Measurements from ENCODE around the gene IL22RA1. TPM values are rescaled to one million over a fixed set of nuclear protein-coding genes. Genes with fewer than 3 reads are reported as not detected.

IL22RA1 gene
- total RNA-seq, 1 donor from 2014 or later = not detected

DNA sequence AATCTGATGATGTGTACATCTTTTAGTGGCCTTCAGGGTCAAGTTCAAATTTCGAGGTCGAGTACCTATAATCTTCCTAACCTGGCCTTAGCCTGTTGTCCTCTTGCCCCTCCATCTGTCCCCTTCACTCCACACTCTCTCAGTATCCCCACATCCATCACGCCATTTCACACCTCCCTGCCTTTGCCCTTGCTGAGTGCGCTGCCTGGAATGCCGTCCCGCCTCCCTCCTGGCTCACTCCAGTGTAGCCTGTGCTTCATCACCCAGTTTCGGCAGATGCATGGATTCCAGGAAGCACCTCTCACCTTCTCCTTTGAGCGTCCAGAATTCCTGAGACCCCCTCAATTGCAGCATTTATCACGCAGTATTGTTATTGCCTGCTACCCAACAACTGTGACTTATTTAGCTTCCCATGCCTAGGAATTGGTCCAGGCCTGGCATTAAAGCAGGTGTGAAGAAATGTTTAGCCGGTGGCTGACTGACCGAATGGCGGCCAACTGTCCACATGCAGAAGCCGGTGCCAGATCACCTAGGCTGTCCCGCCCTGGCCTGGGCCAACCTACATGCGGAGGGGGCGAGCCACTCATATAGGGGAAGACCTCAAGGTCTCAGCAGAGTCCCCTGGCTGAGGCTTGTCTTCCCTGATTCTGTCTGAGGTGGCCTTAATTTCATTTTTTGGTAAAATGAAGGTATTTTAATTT lies 65.5 kb downstream of the IL22RA1 start:
- no peak for DNase-seq (ENCODE audit: low read depth, low spot score)

DNA sequence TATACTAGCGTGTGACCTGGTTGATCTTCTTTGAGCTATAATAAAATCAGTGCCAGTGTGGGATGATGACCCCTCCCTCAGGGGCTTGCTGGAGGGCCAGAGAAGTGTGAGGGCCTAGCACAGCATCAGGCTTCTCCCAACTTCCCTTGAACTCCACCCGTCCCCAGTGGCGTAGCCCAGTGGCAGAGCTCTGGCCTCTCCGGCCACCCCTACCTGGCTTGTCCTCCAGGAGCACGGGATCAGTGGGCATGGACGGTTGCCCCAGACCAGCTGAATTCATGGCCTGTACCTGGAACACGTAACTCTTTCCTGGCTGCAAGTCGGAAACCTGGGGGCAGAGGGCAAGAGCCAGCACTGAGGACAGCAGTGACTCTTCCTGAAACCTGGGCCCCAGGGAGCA lies 67.0 kb downstream of the IL22RA1 start:
- DNase-seq (ENCODE audit: low read depth, low spot score) = no peak

DNA sequence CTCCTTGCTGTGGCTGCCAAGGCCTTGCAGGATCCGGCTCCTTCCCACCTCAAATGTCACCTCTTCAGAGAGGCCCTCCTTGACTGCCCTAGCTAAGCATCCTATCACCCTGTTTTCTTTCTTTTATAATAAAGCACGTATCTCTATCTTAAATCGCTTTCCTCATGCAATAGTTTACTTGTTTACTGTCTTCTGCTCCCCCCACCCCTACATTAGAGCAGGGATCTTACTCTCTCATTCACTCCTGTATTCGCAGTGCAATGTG lies 67.4 kb downstream of the IL22RA1 start:
- DNase-seq (ENCODE audit: low read depth, low spot score) = no peak

DNA sequence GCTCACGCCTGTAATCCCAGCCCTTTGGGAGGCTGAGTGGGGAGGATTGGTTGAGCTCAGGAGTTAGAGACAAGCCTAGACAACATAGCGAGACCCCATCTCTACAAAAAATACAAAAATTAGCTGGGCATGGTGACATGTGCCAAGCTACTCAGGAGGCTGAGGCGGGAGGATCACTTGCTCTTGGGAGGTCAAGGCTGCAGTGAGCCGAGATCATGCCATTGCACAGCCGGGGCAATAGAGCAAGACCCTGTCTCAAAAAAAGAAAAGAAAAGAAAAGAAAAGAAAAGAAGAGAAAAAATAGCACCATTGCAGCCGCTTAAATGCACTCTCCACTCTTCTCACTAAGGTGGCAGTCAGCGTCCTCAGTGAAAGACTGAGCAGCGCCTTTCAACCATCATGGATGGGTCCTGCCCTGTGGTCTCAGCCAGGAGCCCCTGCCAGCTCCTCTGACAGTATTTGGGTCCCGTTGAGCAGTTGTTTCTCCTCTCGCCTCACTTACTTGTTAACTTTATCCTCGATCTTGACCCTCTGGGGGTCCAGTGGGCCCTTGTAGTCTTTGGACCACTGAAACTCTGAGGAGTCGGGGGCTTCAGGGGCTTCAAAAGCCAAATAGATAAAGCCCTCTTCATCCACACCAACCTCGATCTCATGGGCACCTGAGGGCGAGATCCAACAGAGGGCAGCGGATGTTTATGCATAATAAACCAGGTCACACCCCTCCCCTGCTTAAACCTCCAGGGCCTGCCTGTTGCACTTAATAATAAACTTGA lies 67.9 kb downstream of the IL22RA1 start:
- DNase-seq (ENCODE audit: low read depth, low spot score) = no peak

DNA sequence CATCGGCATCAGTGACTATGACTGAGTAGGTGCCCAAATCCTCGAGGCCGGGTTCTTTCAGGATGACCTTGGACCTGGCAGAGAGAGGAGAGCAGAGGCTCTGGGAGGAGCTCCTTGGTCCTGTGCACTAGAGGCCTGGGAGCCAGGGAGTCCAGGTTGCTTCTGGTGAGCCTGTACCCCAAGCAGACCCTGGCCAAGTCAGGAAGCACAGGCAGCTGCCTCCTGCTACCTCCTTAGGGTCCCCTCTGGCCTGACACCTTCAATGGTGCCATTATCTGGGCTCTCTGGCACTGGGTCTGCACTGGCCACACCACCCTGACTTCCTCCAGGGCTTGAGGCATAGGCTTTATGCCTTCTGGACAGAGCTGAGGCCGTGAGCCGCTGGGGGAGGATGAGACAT lies 68.7 kb downstream of the IL22RA1 start:
- DNase-seq (ENCODE audit: low read depth, low spot score) = no peak

DNA sequence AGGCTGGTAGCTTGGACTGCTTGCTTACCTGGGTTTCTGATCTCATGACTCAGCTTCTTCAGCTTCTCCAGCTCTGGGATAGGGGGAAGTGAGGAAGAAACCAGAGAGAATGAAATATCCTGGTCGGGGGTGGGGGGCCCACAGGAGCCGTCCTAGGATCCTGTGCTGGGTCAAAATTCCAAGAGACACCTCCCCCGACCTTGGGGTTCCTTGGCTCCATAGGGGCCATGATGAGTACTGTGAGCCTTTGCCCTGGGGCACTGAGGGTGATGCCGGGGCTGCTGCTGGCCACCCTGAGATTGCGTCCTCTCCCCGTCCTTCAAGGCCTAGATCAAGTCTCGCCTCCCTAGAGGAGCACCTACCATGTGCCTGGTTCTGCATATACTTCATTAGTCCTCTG lies 71.0 kb downstream of the IL22RA1 start:
- DNase-seq (ENCODE audit: low read depth, low spot score) = no peak

DNA sequence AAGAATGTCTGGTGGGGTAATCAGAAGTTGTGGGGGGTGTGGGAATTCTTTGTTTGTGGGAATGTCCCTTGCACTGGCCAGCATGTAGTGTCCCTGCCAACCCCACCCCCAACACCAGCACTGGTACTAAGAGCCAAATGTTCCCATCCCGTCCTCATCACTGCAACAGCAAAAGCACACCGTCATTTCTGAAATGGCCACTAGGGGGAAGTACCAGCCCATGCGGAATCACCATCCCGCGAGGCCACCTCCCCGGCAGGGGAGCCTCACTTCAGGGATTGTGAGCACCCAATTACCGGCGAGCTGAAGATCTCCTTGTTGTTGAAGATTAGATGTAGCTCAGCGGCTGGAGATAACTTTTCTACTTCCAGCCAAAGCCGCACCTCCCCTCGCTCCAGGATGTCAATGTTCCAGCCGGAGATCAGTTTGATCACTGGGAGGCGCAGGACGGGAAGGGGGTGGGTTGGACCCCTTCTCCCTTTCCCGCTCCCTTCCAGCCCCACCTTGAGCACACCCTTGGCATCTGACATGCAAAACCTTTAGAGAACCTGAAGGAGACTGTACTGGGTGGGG lies 72.0 kb downstream of the IL22RA1 start:
- DNase-seq (ENCODE audit: low read depth, low spot score) = peak; percentile 30

DNA sequence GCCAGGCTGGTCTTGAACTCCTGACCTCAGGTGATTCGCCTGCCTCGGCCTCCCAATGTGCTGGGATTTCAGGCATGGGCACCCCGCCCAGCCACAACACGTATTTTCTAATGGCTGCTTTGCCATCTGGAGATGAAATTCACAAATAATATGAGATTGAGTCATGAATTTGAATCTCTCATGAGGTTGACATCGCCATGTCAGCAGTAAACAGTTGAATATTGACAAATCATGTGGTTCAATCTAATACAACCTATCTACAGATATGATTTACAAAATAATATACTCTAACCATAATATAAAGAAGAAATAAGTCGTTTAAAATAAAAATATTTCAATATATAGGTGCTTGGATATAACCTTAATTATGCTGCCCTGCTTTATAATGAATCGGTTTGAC lies 73.1 kb downstream of the IL22RA1 start:
- DNase-seq (ENCODE audit: low read depth, low spot score) = no peak

Other genes starting within 250 kb of the IL22RA1 start
- not detected in 2 replicates for gene CNR2, start 229.8 kb downstream of the IL22RA1 start, total RNA-seq
- gene PNRC2, start 183.3 kb downstream of the IL22RA1 start, total RNA-seq = 105 and 149 TPM in 2 replicates
- 91.4 and 139 TPM in 2 replicates for gene SRSF10, start 162.8 kb downstream of the IL22RA1 start, total RNA-seq
- 0.13 and 0.14 TPM in 2 replicates for gene MYOM3, start 31.0 kb downstream of the IL22RA1 start, total RNA-seq
- gene IFNLR1, start 44.1 kb upstream of the IL22RA1 start, total RNA-seq = not detected in 2 replicates
- not detected in 2 replicates for gene GRHL3, start 176.2 kb upstream of the IL22RA1 start, total RNA-seq

Data from pulmonary artery endothelial cell (primary cell).